Measurements from ENCODE around the gene IPO5. TPM values are rescaled to one million over a fixed set of nuclear protein-coding genes. Genes with fewer than 3 reads are reported as not detected.

The IPO5 gene
- total RNA-seq, 1 experiment from 2014 or later: 247 TPM

- ChIA-PET CTCF (no interaction called here), POLR2A (no interaction called here)
- Histone ChIP-seq H3K4me3 (ENCODE audit: low read depth, low read length) (no peak overlapping the region), H3K27me3 (replicated peaks; ENCODE audit: control insufficient read depth, insufficient read depth, low read length) (no peaks in the 10 kb centered on the region), H3K9me3 (no peaks in the 10 kb centered on the region), H3K4me1 (peaks cover 8% of the 10 kb centered on the region; the same call in 1 of the 2 replicates), H3K36me3 (ENCODE audit: control insufficient read depth, insufficient read depth, low read length) (no peaks in the 10 kb centered on the region)
- H3K36me3 Mint-ChIP-seq (ENCODE audit: insufficient read depth, unreplicated experiment): no peaks in the 10 kb centered on the region
- H3K27ac Mint-ChIP-seq (ENCODE audit: unreplicated experiment): no peak overlapping the region
- no peaks in the 10 kb centered on the region for H3K9me3 Mint-ChIP-seq (ENCODE audit: unreplicated experiment)
- BruUV-seq (replicated peaks): no TSS peak
- H3K4me1 Mint-ChIP-seq (ENCODE audit: low read depth, unreplicated experiment): peaks cover 18% of the 10 kb centered on the region
- no peak for TF ChIP-seq CTCF (IDR thresholded peaks at IDR 0.05; ENCODE audit: insufficient read depth in 1 of 2, low read depth in 1 of 2, low read length in 1 of 2, severe bottlenecking in 1 of 2, unreplicated experiment in 1 of 2)
- no peaks in the 10 kb centered on the region for H3K27me3 Mint-ChIP-seq (ENCODE audit: insufficient read depth, unreplicated experiment)
- no peak overlapping the region for H3K4me3 Mint-ChIP-seq (ENCODE audit: unreplicated experiment)
- DNase-seq: no peak
- intact Hi-C loops (cut with micrococcal nuclease; ENCODE audit: unreplicated experiment): loop anchor here (10.0 kb wide), 1 partner anchor 325 kb away; no protein-coding TSS in a partner anchor
Measured at GRCh38 chr13:98069985-98070384, 116.5 kb downstream of the IPO5 start.

GRCh38 chr13:98071316-98071715 lies 117.8 kb downstream of the IPO5 start:
- no peak for TF ChIP-seq CTCF (IDR thresholded peaks at IDR 0.05; ENCODE audit: insufficient read depth in 1 of 2, low read depth in 1 of 2, low read length in 1 of 2, severe bottlenecking in 1 of 2, unreplicated experiment in 1 of 2)
- H3K27ac Mint-ChIP-seq (ENCODE audit: unreplicated experiment): no peak overlapping the region
- H3K4me1 Mint-ChIP-seq (ENCODE audit: low read depth, unreplicated experiment): peaks cover 11% of the 10 kb centered on the region
- no peak overlapping the region for H3K4me3 Mint-ChIP-seq (ENCODE audit: unreplicated experiment)
- H3K27me3 Mint-ChIP-seq (ENCODE audit: insufficient read depth, unreplicated experiment): no peaks in the 10 kb centered on the region
- Histone ChIP-seq H3K4me3 (ENCODE audit: low read depth, low read length) (no peak overlapping the region), H3K9me3 (no peaks in the 10 kb centered on the region), H3K36me3 (ENCODE audit: control insufficient read depth, insufficient read depth, low read length) (no peaks in the 10 kb centered on the region), H3K4me1 (no peaks in the 10 kb centered on the region), H3K27me3 (replicated peaks; ENCODE audit: control insufficient read depth, insufficient read depth, low read length) (no peaks in the 10 kb centered on the region)
- intact Hi-C loops (cut with micrococcal nuclease; ENCODE audit: unreplicated experiment): no loop called here
- DNase-seq: no peak
- POLR2A ChIA-PET: no interaction called here
- no TSS peak for BruUV-seq (replicated peaks)
- H3K9me3 Mint-ChIP-seq (ENCODE audit: unreplicated experiment): no peaks in the 10 kb centered on the region
- no peaks in the 10 kb centered on the region for H3K36me3 Mint-ChIP-seq (ENCODE audit: insufficient read depth, unreplicated experiment)
- CTCF ChIA-PET: no interaction called here

GRCh38 chr13:98072476-98072875 lies 119.0 kb downstream of the IPO5 start:
- ChIA-PET CTCF (no interaction called here), POLR2A (no interaction called here)
- Histone ChIP-seq H3K27me3 (replicated peaks; ENCODE audit: control insufficient read depth, insufficient read depth, low read length) (no peaks in the 10 kb centered on the region), H3K4me1 (no peaks in the 10 kb centered on the region), H3K36me3 (ENCODE audit: control insufficient read depth, insufficient read depth, low read length) (no peaks in the 10 kb centered on the region), H3K9me3 (no peaks in the 10 kb centered on the region), H3K4me3 (ENCODE audit: low read depth, low read length) (no peak overlapping the region)
- intact Hi-C loops (cut with micrococcal nuclease; ENCODE audit: unreplicated experiment): no loop called here
- Mint-ChIP-seq H3K27ac (ENCODE audit: unreplicated experiment) (no peak overlapping the region), H3K27me3 (ENCODE audit: insufficient read depth, unreplicated experiment) (no peaks in the 10 kb centered on the region), H3K4me3 (ENCODE audit: unreplicated experiment) (no peak overlapping the region), H3K36me3 (ENCODE audit: insufficient read depth, unreplicated experiment) (no peaks in the 10 kb centered on the region), H3K4me1 (ENCODE audit: low read depth, unreplicated experiment) (peaks cover 5% of the 10 kb centered on the region), H3K9me3 (ENCODE audit: unreplicated experiment) (no peaks in the 10 kb centered on the region)
- BruUV-seq (replicated peaks): no TSS peak
- no peak for TF ChIP-seq CTCF (IDR thresholded peaks at IDR 0.05; ENCODE audit: insufficient read depth in 1 of 2, low read depth in 1 of 2, low read length in 1 of 2, severe bottlenecking in 1 of 2, unreplicated experiment in 1 of 2)
- DNase-seq: no peak

Other genes starting within 250 kb of the IPO5 start
- gene FARP1, start 189.4 kb downstream of the IPO5 start, total RNA-seq (2022): 189 and 208 TPM in 2 replicates
- gene RNF113B, start 223.6 kb downstream of the IPO5 start, total RNA-seq (2022): not detected in 2 replicates

All from Caco-2 (cell line).